IMR-90 (cell line): ENCODE data around the gene VNN1. TPM values are rescaled to one million over a fixed set of nuclear protein-coding genes. Genes with fewer than 3 reads are reported as not detected.

Experiments used
- ATAC-seq: fragments of 200-7000 bp; cut with Tn5 transposase; 2 replicates; pipeline ENCODE4 v1.9.1; 2020; ENCODE audit warnings: low read depth, mild to moderate bottlenecking, moderate library complexity
- BruUV-seq: library from RNA; stranded (reverse); fragments of 400-500 nt; replicated peaks from 2 replicates; lab custom pipeline; 2021; lab: Mats Ljungman, UMichigan
- CTCF ChIA-PET: fragments of 300-600 bp; formaldehyde crosslinking; extraction: SDS; loops from one replicate; lab custom pipeline; 2021; ENCODE audit warnings: antibody characterized with exemption; lab: Yijun Ruan, JAX
- POLR2A ChIA-PET: fragments of 300-600 bp; sonication (Branson Sonifier 250); formaldehyde crosslinking; loops from one replicate; lab custom pipeline; 2022; ENCODE audit warnings: antibody characterized with exemption; ENCODE audit not compliant: unreplicated experiment; lab: Charles Lee
- DNase-seq: peaks from one replicate; pipeline ENCODE4 v3.0.0; 2013
- H2AFZ ChIP-seq: replicated peaks from 2 replicates; pipeline ENCODE3; 2013; ENCODE audit warnings: low read length, mild to moderate bottlenecking; ENCODE audit not compliant: poor library complexity
- H2AK5ac ChIP-seq: 2 replicates; pipeline ENCODE4 v1.6.1; 2013; ENCODE audit warnings: low read depth, low read length, inconsistent platforms
- H2AK9ac ChIP-seq: replicated peaks from 2 replicates; pipeline ENCODE3; 2013; ENCODE audit warnings: mild to moderate bottlenecking, low read depth, low read length, moderate library complexity; ENCODE audit not compliant: poor library complexity
- H2BK120ac ChIP-seq: 2 replicates; pipeline ENCODE4 v1.6.1; 2013; ENCODE audit warnings: low read depth, low read length, inconsistent platforms
- H2BK15ac ChIP-seq: 3 replicates; pipeline ENCODE4 v1.6.1; 2013; ENCODE audit warnings: low read depth, low read length, inconsistent platforms
- H2BK20ac ChIP-seq: 2 replicates; pipeline ENCODE4 v1.6.1; 2013; ENCODE audit warnings: low read depth, mild to moderate bottlenecking, inconsistent platforms, low read length, moderate library complexity
- H2BK5ac ChIP-seq: 2 replicates; pipeline ENCODE4 v1.6.1; 2013; ENCODE audit warnings: mild to moderate bottlenecking, low read depth, low read length, inconsistent platforms; ENCODE audit not compliant: poor library complexity, severe bottlenecking
- H3K14ac ChIP-seq: replicated peaks from 2 replicates; pipeline ENCODE4 v1.6.1; 2013; ENCODE audit warnings: low read depth, low read length, inconsistent platforms
- H3K18ac ChIP-seq: 2 replicates; pipeline ENCODE4 v1.6.1; 2013; ENCODE audit warnings: low read depth, low read length, control low read depth
- H3K23ac ChIP-seq: 2 replicates; pipeline ENCODE4 v1.6.1; 2013; ENCODE audit warnings: low read depth, low read length, inconsistent platforms
- H3K27ac ChIP-seq: 2 replicates; pipeline ENCODE4 v1.5.1; 2013; ENCODE audit warnings: mild to moderate bottlenecking, control low read depth, low read length; ENCODE audit not compliant: insufficient read depth
- H3K27me3 ChIP-seq: 2 replicates; pipeline ENCODE4 v1.6.1; 2013; ENCODE audit warnings: low read length; ENCODE audit not compliant: control insufficient read depth, insufficient read depth
- H3K36me3 ChIP-seq: 2 replicates; pipeline ENCODE4 v1.6.1; 2013; ENCODE audit warnings: low read length, mixed read lengths; ENCODE audit not compliant: control insufficient read depth, insufficient read depth
- H3K4ac ChIP-seq: 2 replicates; pipeline ENCODE4 v1.6.1; 2013; ENCODE audit warnings: low read depth, low read length, inconsistent platforms
- H3K4me1 ChIP-seq: 2 replicates; pipeline ENCODE4 v1.6.1; 2013; ENCODE audit warnings: low read length, mixed read lengths; ENCODE audit not compliant: control insufficient read depth, insufficient read depth
- H3K4me2 ChIP-seq: 2 replicates; pipeline ENCODE4 v1.6.1; 2013; ENCODE audit warnings: low read depth, mild to moderate bottlenecking, control low read depth, low read length, moderate library complexity
- H3K4me3 ChIP-seq: 2 replicates; pipeline ENCODE4 v1.5.1; 2013; ENCODE audit warnings: low read depth, mild to moderate bottlenecking, control low read depth, low read length, moderate library complexity; ENCODE audit not compliant: insufficient read depth
- H3K56ac ChIP-seq: 2 replicates; pipeline ENCODE4 v1.6.1; 2013; ENCODE audit warnings: low read length, inconsistent platforms; ENCODE audit not compliant: insufficient read depth; ENCODE audit errors: extremely low read depth
- H3K79me1 ChIP-seq, 2 experiments: 2 replicates each; pipeline ENCODE4 v1.6.1; 2013; ENCODE audit warnings: low read length in 2 of 2, inconsistent platforms in 1 of 2, low read depth in 1 of 2
- H3K9ac ChIP-seq: 2 replicates; pipeline ENCODE4 v1.6.1; 2013; ENCODE audit warnings: low read depth, low read length, control low read depth
- H3K9me1 ChIP-seq: 2 replicates; pipeline ENCODE4 v1.6.1; 2013; ENCODE audit warnings: low read length, inconsistent platforms; ENCODE audit not compliant: insufficient read depth
- H3K9me3 ChIP-seq: 2 replicates; pipeline ENCODE4 v1.6.1; 2013; ENCODE audit warnings: low read length; ENCODE audit not compliant: control insufficient read depth, insufficient read depth
- H4K20me1 ChIP-seq: 2 replicates; pipeline ENCODE4 v1.6.1; 2013; ENCODE audit warnings: low read length, inconsistent platforms; ENCODE audit not compliant: insufficient read depth
- H4K5ac ChIP-seq: 2 replicates; pipeline ENCODE4 v1.6.1; 2013; ENCODE audit warnings: mild to moderate bottlenecking, low read depth, low read length, control low read depth
- H4K8ac ChIP-seq, 2 experiments: 2 replicates each; pipeline ENCODE4 v1.6.1; 2013; ENCODE audit warnings: low read depth in 2 of 2, low read length in 2 of 2, control low read depth in 1 of 2, inconsistent platforms in 1 of 2
- H4K91ac ChIP-seq: 2 replicates; pipeline ENCODE4 v1.6.1; 2013; ENCODE audit warnings: low read depth, low read length, inconsistent platforms; ENCODE audit not compliant: insufficient read depth
- CEBPB ChIP-seq: IDR thresholded peaks from 2 replicates; pipeline ENCODE4 v1.6.1; 2012; ENCODE audit warnings: low read depth, low read length, improper control_type of control experiment
- FOS ChIP-seq: fragments of 150-350 bp; IDR thresholded peaks from 2 replicates; pipeline ENCODE4 v1.6.1; 2016; ENCODE audit warnings: low read depth, low read length
- NFE2L2 ChIP-seq: fragments of 150-350 bp; IDR thresholded peaks from 2 replicates; pipeline ENCODE4 v1.6.1; 2016; ENCODE audit warnings: low read depth, mild to moderate bottlenecking, low read length
- RCOR1 ChIP-seq: IDR thresholded peaks from 2 replicates; pipeline ENCODE4 v1.6.1; 2012; ENCODE audit warnings: mild to moderate bottlenecking, low read length, improper control_type of control experiment; ENCODE audit not compliant: insufficient replicate concordance
- SMC3 ChIP-seq: fragments of 150-350 bp; IDR thresholded peaks from 2 replicates; pipeline ENCODE4 v1.6.1; 2016; ENCODE audit warnings: low read depth, mild to moderate bottlenecking, antibody characterized with exemption, low read length, moderate library complexity
- WGBS, 2 experiments: methylation state at CpG; one replicate each; pipeline versions ENCODE4 v1.1.5 to v1.1.7; 2013; ENCODE audit warnings: missing lambda C conversion rate in 2 of 2; ENCODE audit not compliant: insufficient read length in 1 of 2; ENCODE audit errors: extremely low coverage in 2 of 2; 5-methylcytosine and 5-hydroxymethylcytosine counted together
- dilution Hi-C: fragments of 300-500 bp; cut with HindIII; formaldehyde crosslinking; loops from one replicate; pipeline ENCODE4 v1.14.3; 2018; ENCODE audit warnings: low sequenced_read_pairs; ENCODE audit not compliant: unreplicated experiment
- in situ Hi-C: fragments of 300-500 bp; cut with MboI; formaldehyde crosslinking; loops from 3 replicates; pipeline ENCODE4 v1.14.3; 2019; ENCODE audit warnings: low sequenced_read_pairs, inconsistent platforms, mixed read lengths
- intact Hi-C: fragments of 100-400 bp; cut with micrococcal nuclease; formaldehyde crosslinking; loops from 2 replicates; pipeline ENCODE4 v1.10.0; 2022
- polyA plus RNA-seq, 3 experiments: library from polyadenylated mRNA; depleted of rRNA; stranded (reverse); fragments of >200 nt; gene quantifications; 2 replicates each; pipeline ENCODE4 v1.2.3, GENCODE V29; 2012; ENCODE audit warnings: low replicate concordance in 1 of 3
- total RNA-seq: library from RNA; depleted of rRNA; stranded (reverse); fragments of >200 nt; gene quantifications from 2 replicates; pipeline ENCODE4 v1.2.3, GENCODE V29; 2012

The VNN1 gene
- total and polyA plus RNA-seq, 2 of the 4 experiments (the other 2 are of a cell fraction) = 0.07 TPM; not detected in 1

- H2BK5ac ChIP-seq = no peak overlapping the region
- H3K14ac ChIP-seq = no peak overlapping the region
- H3K79me1 ChIP-seq = no peaks in the 10 kb centered on the region
- dilution Hi-C loops = no loop called here
- intact Hi-C loops = no loop called here
- in situ Hi-C loops = loop anchor here (25.0 kb wide), 1 partner anchor 98 kb away; the partner anchor contains the start of gene TAAR1
- no peak overlapping the region for H2BK120ac ChIP-seq
- H3K23ac ChIP-seq = no peak overlapping the region
- H3K56ac ChIP-seq = no peak overlapping the region
- no peak overlapping the region for H4K5ac ChIP-seq
- no peak overlapping the region for H3K18ac ChIP-seq
- H2BK20ac ChIP-seq = no peak overlapping the region
- no peak overlapping the region for H3K9ac ChIP-seq
- no peak overlapping the region for H3K4me2 ChIP-seq
- H3K4me1 ChIP-seq = peaks cover 2% of the 10 kb centered on the region; the same call in 1 of the 2 replicates
- H2AFZ ChIP-seq = no peak overlapping the region
- no peak overlapping the region for H2AK5ac ChIP-seq
- H3K27ac ChIP-seq = no peak overlapping the region
- ChIA-PET POLR2A (no interaction called here), CTCF (no interaction called here)
- no peak for DNase-seq
- no peak overlapping the region for H2BK15ac ChIP-seq
- no peak overlapping the region for H3K4me3 ChIP-seq
- TF ChIP-seq NFE2L2 (no peak), CEBPB (no peak), FOS (no peak), SMC3 (no peak), RCOR1 (no peak)
- H3K27me3 ChIP-seq = no peaks in the 10 kb centered on the region; the same call in 1 of the 2 replicates
- no peak overlapping the region for H3K4ac ChIP-seq
- H3K9me3 ChIP-seq = no peaks in the 10 kb centered on the region
- H3K9me1 ChIP-seq = no peaks in the 10 kb centered on the region
- no peak overlapping the region for H4K8ac ChIP-seq
- BruUV-seq = no TSS peak
- no peak for ATAC-seq
- H2AK9ac ChIP-seq = no peak overlapping the region
- no peak overlapping the region for H4K91ac ChIP-seq
- H4K20me1 ChIP-seq = no peaks in the 10 kb centered on the region
- WGBS, 2 experiments = no CpG with 5 or more reads among the region's 3 CpGs
- no peaks in the 10 kb centered on the region for H3K36me3 ChIP-seq
These were observed 46.4 kb upstream of the VNN1 start for GRCh38 chr6:132760256-132760655.
